ENCODE measurements around the gene FEM1B.
A peak's percentile ranks its signal among the peaks of the same experiment; 100 is the strongest.

Gene FEM1B

GRCh38 chr15:68277603-68278344 lies at the start of gene FEM1B:
TSS of gene FEM1B (plus strand) at chr15:68277745. CDS start at chr15:68278418, 673 bp downstream.
- H3K4me1 ChIP-seq (ENCODE audit: control insufficient read depth, insufficient read depth, low read length), result peaks cover 13% of the 10 kb centered on the region; the same call in 1 of the 2 replicates
- peak within 1 kb of the TSS; percentile 97 for H3K27ac ChIP-seq (ENCODE audit: extremely low read depth, low read depth, low read length)
- ChIA-PET POLR2A (interaction anchor here (0.6 to 1.5 kb wide), 21 partner anchors 8 to 540 kb away, joined by 3 to 14 read pairs (median 4); partner anchors contain the start of genes CLN6 and PIAS1), CTCF (interaction anchor here (0.7 to 3.8 kb wide), 4 partner anchors 13 to 500 kb away, joined by 3 to 19 read pairs (median 6); no protein-coding TSS in a partner anchor)
- H3K9me3 ChIP-seq (ENCODE audit: control insufficient read depth, insufficient read depth, low read depth, low read length), result no peaks in the 10 kb centered on the region
- peaks cover 0 to 9% of the 10 kb centered on the region in 2 experiments; a peak in 1 of 3 replicates for H3K36me3 ChIP-seq (ENCODE audit: control insufficient read depth in 2 of 2, insufficient read depth in 1 of 2, low read length in 2 of 2)
- peak within 1 kb of the TSS; percentile 95 for H3K4me3 ChIP-seq (ENCODE audit: low read depth, low read length)
- TF ChIP-seq, protein P1, sequence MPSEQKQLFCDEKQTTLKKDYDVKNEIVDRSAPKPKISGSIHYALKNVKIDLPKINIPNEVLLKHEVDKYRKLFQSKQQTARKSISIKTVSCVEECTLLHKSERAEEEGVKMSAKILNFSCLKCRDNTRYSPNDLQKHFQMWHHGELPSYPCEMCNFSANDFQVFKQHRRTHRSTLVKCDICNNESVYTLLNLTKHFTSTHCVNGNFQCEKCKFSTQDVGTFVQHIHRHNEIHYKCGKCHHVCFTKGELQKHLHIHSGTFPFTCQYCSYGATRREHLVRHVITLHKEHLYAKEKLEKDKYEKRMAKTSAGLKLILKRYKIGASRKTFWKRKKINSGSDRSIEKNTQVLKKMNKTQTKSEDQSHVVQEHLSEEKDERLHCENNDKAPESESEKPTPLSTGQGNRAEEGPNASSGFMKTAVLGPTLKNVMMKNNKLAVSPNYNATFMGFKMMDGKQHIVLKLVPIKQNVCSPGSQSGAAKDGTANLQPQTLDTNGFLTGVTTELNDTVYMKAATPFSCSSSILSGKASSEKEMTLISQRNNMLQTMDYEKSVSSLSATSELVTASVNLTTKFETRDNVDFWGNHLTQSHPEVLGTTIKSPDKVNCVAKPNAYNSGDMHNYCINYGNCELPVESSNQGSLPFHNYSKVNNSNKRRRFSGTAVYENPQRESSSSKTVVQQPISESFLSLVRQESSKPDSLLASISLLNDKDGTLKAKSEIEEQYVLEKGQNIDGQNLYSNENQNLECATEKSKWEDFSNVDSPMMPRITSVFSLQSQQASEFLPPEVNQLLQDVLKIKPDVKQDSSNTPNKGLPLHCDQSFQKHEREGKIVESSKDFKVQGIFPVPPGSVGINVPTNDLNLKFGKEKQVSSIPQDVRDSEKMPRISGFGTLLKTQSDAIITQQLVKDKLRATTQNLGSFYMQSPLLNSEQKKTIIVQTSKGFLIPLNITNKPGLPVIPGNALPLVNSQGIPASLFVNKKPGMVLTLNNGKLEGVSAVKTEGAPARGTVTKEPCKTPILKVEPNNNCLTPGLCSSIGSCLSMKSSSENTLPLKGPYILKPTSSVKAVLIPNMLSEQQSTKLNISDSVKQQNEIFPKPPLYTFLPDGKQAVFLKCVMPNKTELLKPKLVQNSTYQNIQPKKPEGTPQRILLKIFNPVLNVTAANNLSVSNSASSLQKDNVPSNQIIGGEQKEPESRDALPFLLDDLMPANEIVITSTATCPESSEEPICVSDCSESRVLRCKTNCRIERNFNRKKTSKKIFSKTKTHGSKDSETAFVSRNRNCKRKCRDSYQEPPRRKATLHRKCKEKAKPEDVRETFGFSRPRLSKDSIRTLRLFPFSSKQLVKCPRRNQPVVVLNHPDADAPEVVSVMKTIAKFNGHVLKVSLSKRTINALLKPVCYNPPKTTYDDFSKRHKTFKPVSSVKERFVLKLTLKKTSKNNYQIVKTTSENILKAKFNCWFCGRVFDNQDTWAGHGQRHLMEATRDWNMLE (tag by site-specific recombination; conservative IDR thresholded peaks at IDR 0.05; ENCODE audit: low read depth), result peak; percentile 90
- TF ChIP-seq, protein P2, sequence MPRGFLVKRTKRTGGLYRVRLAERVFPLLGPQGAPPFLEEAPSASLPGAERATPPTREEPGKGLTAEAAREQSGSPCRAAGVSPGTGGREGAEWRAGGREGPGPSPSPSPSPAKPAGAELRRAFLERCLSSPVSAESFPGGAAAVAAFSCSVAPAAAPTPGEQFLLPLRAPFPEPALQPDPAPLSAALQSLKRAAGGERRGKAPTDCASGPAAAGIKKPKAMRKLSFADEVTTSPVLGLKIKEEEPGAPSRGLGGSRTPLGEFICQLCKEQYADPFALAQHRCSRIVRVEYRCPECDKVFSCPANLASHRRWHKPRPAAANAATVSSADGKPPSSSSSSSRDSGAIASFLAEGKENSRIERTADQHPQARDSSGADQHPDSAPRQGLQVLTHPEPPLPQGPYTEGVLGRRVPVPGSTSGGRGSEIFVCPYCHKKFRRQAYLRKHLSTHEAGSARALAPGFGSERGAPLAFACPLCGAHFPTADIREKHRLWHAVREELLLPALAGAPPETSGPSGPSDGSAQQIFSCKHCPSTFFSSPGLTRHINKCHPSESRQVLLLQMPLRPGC (tag by site-specific recombination; IDR thresholded peaks at IDR 0.05), result peak; percentile 75
- TF ChIP-seq ZNF529 (tag by site-specific recombination; IDR thresholded peaks at IDR 0.05; ENCODE audit: insufficient replicate concordance) (no peak), ZNF416 (tag by site-specific recombination; IDR thresholded peaks at IDR 0.05) (peak; percentile 42; the same call in 1 of the 2 replicates), ZFP3 (tag by site-specific recombination; IDR thresholded peaks at IDR 0.05; ENCODE audit: low read depth) (0 out of 2 replicates have a peak, but pooled peaks have one; percentile 23), ZNF843 (tag by site-specific recombination; IDR thresholded peaks at IDR 0.05) (peak; percentile 84), ZBTB48 (tag by site-specific recombination; IDR thresholded peaks at IDR 0.05) (peak; percentile 99), ZNF223 (tag by site-specific recombination; IDR thresholded peaks at IDR 0.05) (peak; percentile 5; the same call in 1 of the 2 replicates), ZNF610 (tag by site-specific recombination; IDR thresholded peaks at IDR 0.05; ENCODE audit: borderline replicate concordance) (peak; percentile 95), REPIN1 (tag by site-specific recombination; IDR thresholded peaks at IDR 0.05; ENCODE audit: low read depth) (peak; percentile 98), ZNF585B (tag by site-specific recombination; IDR thresholded peaks at IDR 0.05) (no peak), ZNF394 (tag by site-specific recombination; IDR thresholded peaks at IDR 0.05; ENCODE audit: borderline replicate concordance) (peak; percentile 85), IKZF3 (tag by site-specific recombination; IDR thresholded peaks at IDR 0.05) (peak; percentile 76), ZNF114 (tag by site-specific recombination; IDR thresholded peaks at IDR 0.05) (no peak), SP3 (tag by site-specific recombination; IDR thresholded peaks at IDR 0.05) (peak; percentile 97), ZNF624 (tag by site-specific recombination; IDR thresholded peaks at IDR 0.05) (peak; percentile 60; the same call in 1 of the 2 replicates), GLIS1 (tag by site-specific recombination; IDR thresholded peaks at IDR 0.05) (peak; percentile 75), ZBTB7A (tag by site-specific recombination; IDR thresholded peaks at IDR 0.05; ENCODE audit: low read depth) (peak; percentile 96), ZSCAN4 (tag by site-specific recombination; IDR thresholded peaks at IDR 0.05) (peak; percentile 75), HOXC10 (CRISPR knock-in tag; IDR thresholded peaks at IDR 0.05) (peak; percentile 82; the same call in 1 of the 2 replicates)
- TF ChIP-seq, protein P3, sequence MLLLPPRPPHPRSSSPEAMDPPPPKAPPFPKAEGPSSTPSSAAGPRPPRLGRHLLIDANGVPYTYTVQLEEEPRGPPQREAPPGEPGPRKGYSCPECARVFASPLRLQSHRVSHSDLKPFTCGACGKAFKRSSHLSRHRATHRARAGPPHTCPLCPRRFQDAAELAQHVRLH (tag by site-specific recombination; IDR thresholded peaks at IDR 0.05), result peak; percentile 84
- TF ChIP-seq, protein P4, sequence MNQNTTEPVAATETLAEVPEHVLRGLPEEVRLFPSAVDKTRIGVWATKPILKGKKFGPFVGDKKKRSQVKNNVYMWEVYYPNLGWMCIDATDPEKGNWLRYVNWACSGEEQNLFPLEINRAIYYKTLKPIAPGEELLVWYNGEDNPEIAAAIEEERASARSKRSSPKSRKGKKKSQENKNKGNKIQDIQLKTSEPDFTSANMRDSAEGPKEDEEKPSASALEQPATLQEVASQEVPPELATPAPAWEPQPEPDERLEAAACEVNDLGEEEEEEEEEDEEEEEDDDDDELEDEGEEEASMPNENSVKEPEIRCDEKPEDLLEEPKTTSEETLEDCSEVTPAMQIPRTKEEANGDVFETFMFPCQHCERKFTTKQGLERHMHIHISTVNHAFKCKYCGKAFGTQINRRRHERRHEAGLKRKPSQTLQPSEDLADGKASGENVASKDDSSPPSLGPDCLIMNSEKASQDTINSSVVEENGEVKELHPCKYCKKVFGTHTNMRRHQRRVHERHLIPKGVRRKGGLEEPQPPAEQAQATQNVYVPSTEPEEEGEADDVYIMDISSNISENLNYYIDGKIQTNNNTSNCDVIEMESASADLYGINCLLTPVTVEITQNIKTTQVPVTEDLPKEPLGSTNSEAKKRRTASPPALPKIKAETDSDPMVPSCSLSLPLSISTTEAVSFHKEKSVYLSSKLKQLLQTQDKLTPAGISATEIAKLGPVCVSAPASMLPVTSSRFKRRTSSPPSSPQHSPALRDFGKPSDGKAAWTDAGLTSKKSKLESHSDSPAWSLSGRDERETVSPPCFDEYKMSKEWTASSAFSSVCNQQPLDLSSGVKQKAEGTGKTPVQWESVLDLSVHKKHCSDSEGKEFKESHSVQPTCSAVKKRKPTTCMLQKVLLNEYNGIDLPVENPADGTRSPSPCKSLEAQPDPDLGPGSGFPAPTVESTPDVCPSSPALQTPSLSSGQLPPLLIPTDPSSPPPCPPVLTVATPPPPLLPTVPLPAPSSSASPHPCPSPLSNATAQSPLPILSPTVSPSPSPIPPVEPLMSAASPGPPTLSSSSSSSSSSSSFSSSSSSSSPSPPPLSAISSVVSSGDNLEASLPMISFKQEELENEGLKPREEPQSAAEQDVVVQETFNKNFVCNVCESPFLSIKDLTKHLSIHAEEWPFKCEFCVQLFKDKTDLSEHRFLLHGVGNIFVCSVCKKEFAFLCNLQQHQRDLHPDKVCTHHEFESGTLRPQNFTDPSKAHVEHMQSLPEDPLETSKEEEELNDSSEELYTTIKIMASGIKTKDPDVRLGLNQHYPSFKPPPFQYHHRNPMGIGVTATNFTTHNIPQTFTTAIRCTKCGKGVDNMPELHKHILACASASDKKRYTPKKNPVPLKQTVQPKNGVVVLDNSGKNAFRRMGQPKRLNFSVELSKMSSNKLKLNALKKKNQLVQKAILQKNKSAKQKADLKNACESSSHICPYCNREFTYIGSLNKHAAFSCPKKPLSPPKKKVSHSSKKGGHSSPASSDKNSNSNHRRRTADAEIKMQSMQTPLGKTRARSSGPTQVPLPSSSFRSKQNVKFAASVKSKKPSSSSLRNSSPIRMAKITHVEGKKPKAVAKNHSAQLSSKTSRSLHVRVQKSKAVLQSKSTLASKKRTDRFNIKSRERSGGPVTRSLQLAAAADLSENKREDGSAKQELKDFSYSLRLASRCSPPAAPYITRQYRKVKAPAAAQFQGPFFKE (tag by site-specific recombination; IDR thresholded peaks at IDR 0.05; ENCODE audit: borderline replicate concordance), result peak; percentile 93; the same call in 1 of the 2 replicates
